ENCODE data around the gene DENND4C. TPM values are rescaled to one million over a fixed set of nuclear protein-coding genes. Genes with fewer than 3 reads are reported as not detected.

The DENND4C gene
- total RNA-seq, 2 donors from 2014 or later = 52.7 to 58.0 TPM

DNA sequence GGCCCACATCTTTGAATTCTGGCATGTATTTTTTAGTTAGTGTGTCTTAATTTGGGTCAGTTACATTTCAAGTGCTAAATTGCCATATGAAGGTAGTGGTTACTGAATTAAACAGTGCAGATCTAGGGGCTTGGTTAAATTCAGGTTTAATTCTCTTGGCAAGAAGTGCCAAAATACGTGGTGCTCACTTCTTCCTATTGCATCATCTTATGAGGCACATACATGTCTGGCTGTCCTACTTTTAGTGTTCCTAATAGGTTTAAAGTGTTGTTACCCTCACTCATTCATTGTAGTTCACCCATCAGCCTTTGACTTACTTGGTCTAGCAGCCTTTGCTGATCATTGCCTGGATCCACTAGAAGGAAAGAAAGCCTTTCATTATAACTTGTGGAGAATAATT, 90.0 kb downstream of the DENND4C start:
- Histone ChIP-seq H3K36me3 (replicated peaks in 1 of 2; ENCODE audit: insufficient read depth in 1 of 2, low read depth in 2 of 2) (peaks cover 0 to 8% of the 10 kb centered on the region in 2 donors), H3K4me1 (no peaks in the 10 kb centered on the region), H3K27ac (no peak overlapping the region), H3K27me3 (no peaks in the 10 kb centered on the region), H3K4me3 (no peak overlapping the region), H3K9me3 (peaks cover 0 to 3% (median 0%) of the 10 kb centered on the region in 3 donors)
- no peak for ATAC-seq
- 61 to 76% methylated on average over 1 of the region's 1 CpG for WGBS, 2 donors
- intact Hi-C loops (cut with DNase I) = no loop called here
- no peak for DNase-seq
- TF ChIP-seq, protein P1, sequence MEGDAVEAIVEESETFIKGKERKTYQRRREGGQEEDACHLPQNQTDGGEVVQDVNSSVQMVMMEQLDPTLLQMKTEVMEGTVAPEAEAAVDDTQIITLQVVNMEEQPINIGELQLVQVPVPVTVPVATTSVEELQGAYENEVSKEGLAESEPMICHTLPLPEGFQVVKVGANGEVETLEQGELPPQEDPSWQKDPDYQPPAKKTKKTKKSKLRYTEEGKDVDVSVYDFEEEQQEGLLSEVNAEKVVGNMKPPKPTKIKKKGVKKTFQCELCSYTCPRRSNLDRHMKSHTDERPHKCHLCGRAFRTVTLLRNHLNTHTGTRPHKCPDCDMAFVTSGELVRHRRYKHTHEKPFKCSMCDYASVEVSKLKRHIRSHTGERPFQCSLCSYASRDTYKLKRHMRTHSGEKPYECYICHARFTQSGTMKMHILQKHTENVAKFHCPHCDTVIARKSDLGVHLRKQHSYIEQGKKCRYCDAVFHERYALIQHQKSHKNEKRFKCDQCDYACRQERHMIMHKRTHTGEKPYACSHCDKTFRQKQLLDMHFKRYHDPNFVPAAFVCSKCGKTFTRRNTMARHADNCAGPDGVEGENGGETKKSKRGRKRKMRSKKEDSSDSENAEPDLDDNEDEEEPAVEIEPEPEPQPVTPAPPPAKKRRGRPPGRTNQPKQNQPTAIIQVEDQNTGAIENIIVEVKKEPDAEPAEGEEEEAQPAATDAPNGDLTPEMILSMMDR (IDR thresholded peaks at IDR 0.05) = no peak
- no peak for TF ChIP-seq POLR2A (IDR thresholded peaks at IDR 0.05)

DNA sequence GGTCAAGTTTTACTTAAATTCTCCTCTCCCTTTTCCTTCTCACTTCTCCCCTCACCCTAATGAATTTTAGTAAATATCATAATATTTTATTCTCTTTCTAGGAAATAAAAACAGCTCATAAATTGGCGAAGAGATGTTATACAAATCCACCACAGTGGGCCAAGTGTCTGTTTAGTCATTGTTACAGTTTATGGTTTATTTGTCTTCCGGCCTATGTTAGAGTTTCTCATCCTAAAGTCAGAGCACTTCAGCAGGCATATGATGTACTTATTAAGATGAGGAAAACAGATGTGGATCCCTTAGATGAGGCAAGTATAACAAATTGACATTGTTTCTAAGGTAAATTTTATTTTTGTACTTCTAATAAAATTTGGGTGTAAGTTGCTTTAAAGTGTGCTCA, 101.4 kb downstream of the DENND4C start:
- H3K4me3 ChIP-seq = no peak overlapping the region
- H3K36me3 ChIP-seq (replicated peaks in 1 of 2; ENCODE audit: insufficient read depth in 1 of 2, low read depth in 2 of 2) = peaks cover 0 to 7% of the 10 kb centered on the region in 2 donors
- intact Hi-C loops (cut with DNase I) = no loop called here
- H3K27ac ChIP-seq = no peak overlapping the region
- no peaks in the 10 kb centered on the region for H3K27me3 ChIP-seq
- no peak for ATAC-seq
- H3K9me3 ChIP-seq = no peaks in the 10 kb centered on the region
- H3K4me1 ChIP-seq = no peaks in the 10 kb centered on the region
- DNase-seq = no peak
- TF ChIP-seq POLR2A (IDR thresholded peaks at IDR 0.05) = no peak
- TF ChIP-seq, protein P1 (IDR thresholded peaks at IDR 0.05) = no peak
- 96 to 97% methylated on average over 2 of the region's 2 CpGs for WGBS, 2 donors

DNA sequence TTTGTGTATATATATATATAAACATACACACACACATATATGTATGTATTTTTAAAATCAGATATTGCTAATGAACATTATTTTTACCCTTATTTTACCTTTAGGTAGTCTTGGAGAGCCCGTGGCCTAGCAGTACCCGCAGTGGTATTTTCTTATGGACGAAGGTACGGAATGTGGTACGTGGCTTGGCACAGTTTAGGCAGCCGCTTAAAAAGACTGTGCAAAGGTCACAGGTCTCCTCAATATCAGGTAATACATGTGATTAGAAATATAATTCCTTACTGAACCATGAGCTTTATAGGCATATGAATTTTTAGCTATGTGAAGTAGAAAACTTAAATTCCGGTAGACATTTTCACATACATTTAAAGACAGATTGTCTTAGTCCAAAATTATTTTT, 105.7 kb downstream of the DENND4C start:
- TF ChIP-seq POLR2A (IDR thresholded peaks at IDR 0.05) = no peak
- TF ChIP-seq, protein P1 (IDR thresholded peaks at IDR 0.05) = no peak
- H3K4me1 ChIP-seq = no peaks in the 10 kb centered on the region
- WGBS, 2 donors = 68 to 84% methylated on average over 7 of the region's 7 CpGs
- H3K36me3 ChIP-seq (replicated peaks in 1 of 2; ENCODE audit: insufficient read depth in 1 of 2, low read depth in 2 of 2) = peaks cover 0 to 13% of the 10 kb centered on the region in 2 donors
- intact Hi-C loops (cut with DNase I) = no loop called here
- no peak overlapping the region for H3K4me3 ChIP-seq
- ATAC-seq (no peak), DNase-seq (no peak)
- H3K27me3 ChIP-seq = no peaks in the 10 kb centered on the region
- H3K9me3 ChIP-seq = no peaks in the 10 kb centered on the region
- H3K27ac ChIP-seq = no peak overlapping the region

DNA sequence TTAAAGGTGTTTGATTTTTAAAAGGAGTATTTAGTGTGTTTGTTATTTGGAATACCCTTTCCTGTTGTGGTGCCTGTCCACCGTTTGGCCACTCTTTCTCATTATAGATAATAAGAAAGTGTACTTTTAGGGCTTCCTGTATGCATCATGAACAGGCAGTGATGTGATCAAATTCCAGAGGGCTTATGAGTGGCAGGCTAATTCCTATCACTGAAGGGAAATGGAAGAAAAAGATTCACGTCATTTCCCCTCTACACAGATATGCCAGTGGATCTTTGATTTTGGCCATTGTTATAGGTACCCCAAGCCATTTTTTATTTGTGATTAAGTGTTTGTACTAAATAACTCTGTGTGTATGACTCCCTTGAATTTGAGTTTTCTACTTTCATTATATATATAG, 112.5 kb downstream of the DENND4C start:
- peaks cover 0 to 23% of the 10 kb centered on the region in 2 donors for H3K36me3 ChIP-seq (replicated peaks in 1 of 2; ENCODE audit: insufficient read depth in 1 of 2, low read depth in 2 of 2)
- 84 to 92% methylated on average over 2 of the region's 2 CpGs for WGBS, 2 donors
- ATAC-seq = no peak

DNA sequence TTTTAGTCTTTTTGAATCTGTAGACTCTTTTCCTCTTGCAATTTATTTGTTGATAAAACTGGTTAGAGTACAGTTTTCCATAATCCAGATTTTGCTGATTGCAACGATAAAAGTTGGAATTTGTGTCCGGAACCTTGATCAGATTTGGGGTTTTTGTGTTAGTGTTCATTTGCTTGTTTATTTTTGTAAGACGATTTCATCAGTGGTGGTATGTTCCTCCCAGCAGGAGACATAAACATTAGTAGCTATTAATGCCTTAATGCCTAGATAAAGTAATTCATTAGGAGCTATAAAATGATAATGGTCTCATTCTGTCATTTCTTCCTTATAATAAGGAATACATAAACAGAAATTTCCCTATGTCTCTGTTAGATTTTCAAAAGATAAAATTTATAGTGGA, 128.2 kb downstream of the DENND4C start:
- H3K4me3 ChIP-seq = no peak overlapping the region
- WGBS, 2 donors = 69 to 70% methylated on average over 3 of the region's 3 CpGs
- DNase-seq (no peak), ATAC-seq (no peak)
- H3K9me3 ChIP-seq = no peaks in the 10 kb centered on the region
- no peaks in the 10 kb centered on the region for H3K27me3 ChIP-seq
- intact Hi-C loops (cut with DNase I) = no loop called here
- no peak for TF ChIP-seq POLR2A (IDR thresholded peaks at IDR 0.05)
- TF ChIP-seq, protein P1 (IDR thresholded peaks at IDR 0.05) = no peak
- no peak overlapping the region for H3K27ac ChIP-seq
- no peaks in the 10 kb centered on the region for H3K4me1 ChIP-seq
- H3K36me3 ChIP-seq (replicated peaks in 1 of 2; ENCODE audit: insufficient read depth in 1 of 2, low read depth in 2 of 2) = peaks cover 7 to 25% of the 10 kb centered on the region in 2 donors

More for the DNA sequence above, 112.5 kb downstream of the DENND4C start:
- Histone ChIP-seq H3K4me1 (no peaks in the 10 kb centered on the region), H3K9me3 (no peaks in the 10 kb centered on the region), H3K27ac (no peak overlapping the region), H3K4me3 (no peak overlapping the region), H3K27me3 (no peaks in the 10 kb centered on the region)
- intact Hi-C loops (cut with DNase I) = no loop called here
- DNase-seq = no peak
- no peak for TF ChIP-seq POLR2A (IDR thresholded peaks at IDR 0.05)
- TF ChIP-seq, protein P1 (IDR thresholded peaks at IDR 0.05) = no peak

Data from body of pancreas (tissue), 4 donors.